H9 (cell line): ENCODE data around the gene DOCK2. TPM values are rescaled to one million over a fixed set of nuclear protein-coding genes. Genes with fewer than 3 reads are reported as not detected.

Source experiments
- DNase-seq: peaks from one replicate; pipeline ENCODE4 v3.0.0-alpha.2; 2017
- H2AFZ ChIP-seq: one replicate; pipeline ENCODE4 v1.6.1; 2013; ENCODE audit warnings: mild to moderate bottlenecking, low read length, control low read depth, moderate library complexity
- H2AK5ac ChIP-seq: 2 replicates; pipeline ENCODE4 v1.6.1; 2013; ENCODE audit warnings: low read length, control low read depth, mixed read lengths; ENCODE audit not compliant: insufficient read length
- H2BK120ac ChIP-seq: one replicate; pipeline ENCODE4 v1.6.1; 2013; ENCODE audit warnings: low read depth, mild to moderate bottlenecking, low read length, control low read depth, inconsistent platforms; ENCODE audit not compliant: poor library complexity, severe bottlenecking
- H2BK12ac ChIP-seq: 2 replicates; pipeline ENCODE4 v1.6.1; 2013; ENCODE audit warnings: low read length, control low read depth, mixed read lengths, low read depth; ENCODE audit not compliant: insufficient read length
- H2BK15ac ChIP-seq: 2 replicates; pipeline ENCODE4 v1.6.1; 2013; ENCODE audit warnings: low read depth, low read length, control low read depth
- H2BK20ac ChIP-seq: one replicate; pipeline ENCODE4 v1.6.1; 2013; ENCODE audit warnings: low read depth, mild to moderate bottlenecking, low read length, control low read depth, inconsistent platforms; ENCODE audit not compliant: poor library complexity, severe bottlenecking
- H2BK5ac ChIP-seq: 2 replicates; pipeline ENCODE4 v1.6.1; 2013; ENCODE audit warnings: low read length, control low read depth, mixed read lengths; ENCODE audit not compliant: insufficient read length
- H3K14ac ChIP-seq: 2 replicates; pipeline ENCODE4 v1.6.1; 2013; ENCODE audit warnings: low read length, control low read depth; ENCODE audit not compliant: insufficient read depth
- H3K18ac ChIP-seq: 2 replicates; pipeline ENCODE4 v1.6.1; 2013; ENCODE audit warnings: low read depth, mild to moderate bottlenecking, mixed read lengths, low read length, control low read depth; ENCODE audit not compliant: insufficient read length
- H3K23ac ChIP-seq: 2 replicates; pipeline ENCODE4 v1.6.1; 2013; ENCODE audit warnings: low read length, control low read depth, mixed read lengths, low read depth; ENCODE audit not compliant: insufficient read length
- H3K23me2 ChIP-seq: 2 replicates; pipeline ENCODE4 v1.6.1; 2013; ENCODE audit warnings: low read depth, mild to moderate bottlenecking, mixed read lengths, low read length, control low read depth; ENCODE audit not compliant: insufficient read length, poor library complexity, severe bottlenecking
- H3K27ac ChIP-seq: 2 replicates; pipeline ENCODE4 v1.5.1; 2013; ENCODE audit warnings: low read length, control low read depth, mixed read lengths, low read depth; ENCODE audit not compliant: insufficient read length
- H3K27me3 ChIP-seq: 2 replicates; pipeline ENCODE4 v1.6.1; 2013; ENCODE audit warnings: low read length, control low read depth, inconsistent platforms; ENCODE audit not compliant: insufficient read depth
- H3K4ac ChIP-seq: 2 replicates; pipeline ENCODE4 v1.6.1; 2013; ENCODE audit warnings: low read depth, mild to moderate bottlenecking, control low read depth, inconsistent platforms, low read length, moderate library complexity
- H3K4me1 ChIP-seq: 2 replicates; pipeline ENCODE4 v1.6.1; 2013; ENCODE audit warnings: low read length, control low read depth, inconsistent platforms; ENCODE audit not compliant: insufficient read depth
- H3K4me2 ChIP-seq: 2 replicates; pipeline ENCODE4 v1.6.1; 2013; ENCODE audit warnings: low read length, control low read depth, mixed read lengths; ENCODE audit not compliant: insufficient read length, insufficient read depth
- H3K56ac ChIP-seq: 2 replicates; pipeline ENCODE4 v1.6.1; 2013; ENCODE audit warnings: low read depth, mild to moderate bottlenecking, mixed read lengths, low read length, control low read depth; ENCODE audit not compliant: insufficient read length
- H3K79me1 ChIP-seq: 2 replicates; pipeline ENCODE4 v1.6.1; 2013; ENCODE audit warnings: low read depth, mild to moderate bottlenecking, moderate library complexity, low read length, control low read depth, inconsistent platforms; ENCODE audit not compliant: insufficient read depth, poor library complexity, severe bottlenecking
- H3K79me2 ChIP-seq: 2 replicates; pipeline ENCODE4 v1.6.1; 2013; ENCODE audit warnings: low read length, control low read depth, inconsistent platforms; ENCODE audit not compliant: insufficient read depth
- H3K9ac ChIP-seq: 2 replicates; pipeline ENCODE4 v1.6.1; 2013; ENCODE audit warnings: low read length, control low read depth, mixed read lengths; ENCODE audit not compliant: insufficient read length; ENCODE audit errors: extremely low read depth
- H3K9me3 ChIP-seq: one replicate; pipeline ENCODE4 v1.6.1; 2013; ENCODE audit warnings: low read depth, low read length, inconsistent platforms; ENCODE audit not compliant: control insufficient read depth
- H3T11ph ChIP-seq: one replicate; pipeline ENCODE4 v1.6.1; 2013; ENCODE audit warnings: mild to moderate bottlenecking, low read length, control low read depth, inconsistent platforms
- H4K20me1 ChIP-seq: one replicate; pipeline ENCODE4 v1.6.1; 2013; ENCODE audit not compliant: control insufficient read depth, insufficient read length, insufficient read depth
- H4K5ac ChIP-seq: 2 replicates; pipeline ENCODE4 v1.6.1; 2013; ENCODE audit warnings: low read depth, mild to moderate bottlenecking, mixed read lengths, low read length, control low read depth; ENCODE audit not compliant: insufficient read length
- H4K8ac ChIP-seq: replicated peaks from 2 replicates; pipeline ENCODE4 v1.6.1; 2013; ENCODE audit warnings: low read length, control low read depth, mixed read lengths, low read depth; ENCODE audit not compliant: insufficient read length
- H4K91ac ChIP-seq: 2 replicates; pipeline ENCODE4 v1.6.1; 2013; ENCODE audit warnings: low read depth, mild to moderate bottlenecking, moderate library complexity, mixed read lengths, low read length, control low read depth; ENCODE audit not compliant: insufficient read length
- H3K27ac Mint-ChIP-seq, 3 experiments: 2 replicates in 2 of 3; 3 replicates in 1 of 3; pipeline ENCODE4 v1.8.0; 2020 to 2021; ENCODE audit warnings: mixed read lengths in 3 of 3, mild to moderate bottlenecking in 1 of 3, moderate library complexity in 1 of 3
- H3K27me3 Mint-ChIP-seq: 2 replicates; pipeline ENCODE4 v1.8.0; 2021; ENCODE audit warnings: low read depth, mild to moderate bottlenecking, moderate library complexity, mixed read lengths
- H3K36me3 Mint-ChIP-seq, 3 experiments: 2 replicates in 2 of 3; 3 replicates in 1 of 3; pipeline ENCODE4 v1.8.0; 2020 to 2021; ENCODE audit warnings: low read depth in 3 of 3, mixed read lengths in 3 of 3; ENCODE audit not compliant: insufficient read depth in 1 of 3
- H3K4me1 Mint-ChIP-seq, 2 experiments: 2 replicates each; pipeline ENCODE4 v1.8.0; 2020; ENCODE audit warnings: mixed read lengths in 2 of 2
- H3K4me3 Mint-ChIP-seq, 2 experiments: 2 replicates in 1 of 2; 3 replicates in 1 of 2; pipeline ENCODE4 v1.8.0; 2020 to 2021; ENCODE audit warnings: mild to moderate bottlenecking in 2 of 2, mixed read lengths in 2 of 2, moderate library complexity in 1 of 2
- H3K9me3 Mint-ChIP-seq, 2 experiments: 2 replicates in 1 of 2; 3 replicates in 1 of 2; pipeline ENCODE4 v1.8.0; 2020; ENCODE audit warnings: mild to moderate bottlenecking in 2 of 2, mixed read lengths in 2 of 2, moderate library complexity in 1 of 2
- CTCF ChIP-seq: fragments of 200-600 bp; sonication (generic); conservative IDR thresholded peaks from 3 replicates; pipeline ENCODE4 v1.8.0; 2021; ENCODE audit warnings: antibody characterized with exemption, mild to moderate bottlenecking
- WGBS: extraction: QIAGEN DNeasy Blood & Tissue Kit; methylation state at CpG from one replicate; pipeline ENCODE4 v1.1.7; 2013; ENCODE audit warnings: missing lambda C conversion rate, low lambda C conversion rate, mixed read lengths; ENCODE audit not compliant: insufficient read length; ENCODE audit errors: extremely low coverage; 5-methylcytosine and 5-hydroxymethylcytosine counted together
- total RNA-seq: library from RNA; stranded (reverse); gene quantifications from 2 replicates; pipeline ENCODE4 v1.2.1, GENCODE V29; 2021

Gene DOCK2
- total RNA-seq, 1 experiment from 2014 or later = 7.8 TPM

DNA sequence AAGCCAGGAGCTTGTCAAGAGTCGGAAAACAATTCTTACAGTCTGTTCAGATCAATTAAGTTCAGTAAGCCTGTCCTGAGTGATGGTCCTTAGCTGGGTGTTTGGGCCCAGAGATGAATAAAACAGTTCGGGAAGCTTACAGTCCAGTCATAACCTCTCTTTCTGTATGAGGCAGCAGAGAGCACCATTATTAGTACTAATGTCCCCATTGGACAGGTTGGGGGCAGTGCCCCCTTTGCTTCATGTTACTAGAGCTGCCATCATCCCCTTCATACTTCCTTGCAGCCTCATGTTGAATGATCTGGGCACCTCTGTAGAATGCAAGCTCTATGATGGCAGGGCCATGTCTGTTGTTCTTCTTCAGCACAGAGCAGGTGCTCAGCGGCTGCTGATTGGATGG, 9.8 kb downstream of the DOCK2 start:
- TF ChIP-seq CTCF = no peak
- Histone ChIP-seq H3K23me2 (no peaks in the 10 kb centered on the region), H2BK20ac (no peak overlapping the region), H2BK12ac (no peak overlapping the region), H3K56ac (no peak overlapping the region), H3K27me3 (no peaks in the 10 kb centered on the region), H3T11ph (no peak overlapping the region), H3K27ac (no peak overlapping the region), H3K79me2 (no peaks in the 10 kb centered on the region), H2BK15ac (no peak overlapping the region), H4K20me1 (no peaks in the 10 kb centered on the region), H2AK5ac (no peak overlapping the region), H3K4me1 (no peaks in the 10 kb centered on the region), H3K14ac (no peak overlapping the region), H3K23ac (no peak overlapping the region), H4K91ac (no peak overlapping the region), H3K4ac (no peak overlapping the region), H4K8ac (no peak overlapping the region), H3K18ac (no peak overlapping the region), H3K79me1 (no peaks in the 10 kb centered on the region), H3K9ac (no peak overlapping the region), H3K9me3 (no peaks in the 10 kb centered on the region), H2BK120ac (no peak overlapping the region), H4K5ac (no peak overlapping the region), H2AFZ (no peak overlapping the region), H3K4me2 (no peak overlapping the region), H2BK5ac (no peak overlapping the region)
- H3K4me1 Mint-ChIP-seq = peaks cover 23 to 29% of the 10 kb centered on the region in 2 experiments
- no peak overlapping the region for H3K27ac Mint-ChIP-seq
- no peak overlapping the region for H3K4me3 Mint-ChIP-seq
- H3K9me3 Mint-ChIP-seq = no peaks in the 10 kb centered on the region
- no peaks in the 10 kb centered on the region for H3K27me3 Mint-ChIP-seq
- no peaks in the 10 kb centered on the region for H3K36me3 Mint-ChIP-seq
- DNase-seq = no peak
- no CpG with 5 or more reads among the region's 3 CpGs for WGBS
